Spleen (tissue), 7 donors: ENCODE data around the gene COA1.

Experiments used
- POLR2A ChIP-seq, 3 donors: fragments of 450-650 bp; IDR thresholded peaks; one replicate each; pipeline ENCODE4 v1.5.1; 2017; ENCODE audit warnings: antibody characterized with exemption in 3 of 3, mild to moderate bottlenecking in 1 of 3
- POLR2AphosphoS5 ChIP-seq, 3 donors: sonication (generic); formaldehyde crosslinking; IDR thresholded peaks; one replicate each; pipeline ENCODE4 v1.5.1; 2017; ENCODE audit warnings: antibody characterized with exemption in 3 of 3
- TF ChIP-seq, protein P1 (sequence below), 11 experiments: fragments of 200-600 bp in 7 of 11; fragments of 450-650 bp in 4 of 11; sonication (generic) in 4 of 11; IDR thresholded peaks in 8 of 11; conservative IDR thresholded peaks in 3 of 11; 1 replicate in 7 of 11; 2 replicates in 4 of 11; pipeline versions ENCODE4 v1.4.0 to v1.8.0; 2016 to 2021; ENCODE audit warnings: antibody characterized with exemption in 11 of 11, inconsistent platforms in 4 of 11, mild to moderate bottlenecking in 1 of 11
- donor health status: DM: no; HTN: no; CAD: no; lungs with moderate emphysema.
- donor health status: DM: no; HTN: no; CAD: no.
- donor health status: DM: no; HTN: no; CAD: no.

DNA sequence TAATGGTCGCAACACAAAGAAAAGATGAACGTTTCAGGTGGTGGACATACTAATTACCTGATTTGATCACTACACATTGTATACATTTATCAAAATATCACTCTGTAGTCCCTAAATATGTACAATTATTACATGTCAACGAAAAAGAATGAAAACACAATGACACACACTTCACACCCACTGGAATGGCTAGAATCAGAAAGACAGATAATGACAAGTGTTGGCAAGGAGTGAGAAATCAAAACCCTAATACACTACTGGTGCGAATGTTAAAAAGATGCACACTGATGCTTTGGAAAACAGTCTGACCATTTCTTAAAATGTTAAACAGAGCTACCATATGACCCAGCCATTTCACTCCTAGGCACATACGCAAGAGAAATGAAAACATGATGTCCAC, 2.3 kb downstream of the COA1 start:
- TF ChIP-seq, protein P1, sequence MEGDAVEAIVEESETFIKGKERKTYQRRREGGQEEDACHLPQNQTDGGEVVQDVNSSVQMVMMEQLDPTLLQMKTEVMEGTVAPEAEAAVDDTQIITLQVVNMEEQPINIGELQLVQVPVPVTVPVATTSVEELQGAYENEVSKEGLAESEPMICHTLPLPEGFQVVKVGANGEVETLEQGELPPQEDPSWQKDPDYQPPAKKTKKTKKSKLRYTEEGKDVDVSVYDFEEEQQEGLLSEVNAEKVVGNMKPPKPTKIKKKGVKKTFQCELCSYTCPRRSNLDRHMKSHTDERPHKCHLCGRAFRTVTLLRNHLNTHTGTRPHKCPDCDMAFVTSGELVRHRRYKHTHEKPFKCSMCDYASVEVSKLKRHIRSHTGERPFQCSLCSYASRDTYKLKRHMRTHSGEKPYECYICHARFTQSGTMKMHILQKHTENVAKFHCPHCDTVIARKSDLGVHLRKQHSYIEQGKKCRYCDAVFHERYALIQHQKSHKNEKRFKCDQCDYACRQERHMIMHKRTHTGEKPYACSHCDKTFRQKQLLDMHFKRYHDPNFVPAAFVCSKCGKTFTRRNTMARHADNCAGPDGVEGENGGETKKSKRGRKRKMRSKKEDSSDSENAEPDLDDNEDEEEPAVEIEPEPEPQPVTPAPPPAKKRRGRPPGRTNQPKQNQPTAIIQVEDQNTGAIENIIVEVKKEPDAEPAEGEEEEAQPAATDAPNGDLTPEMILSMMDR (IDR thresholded peaks at IDR 0.05 in 8 of 11, conservative IDR thresholded peaks at IDR 0.05 in 3 of 11), result no peak
- no peak for TF ChIP-seq POLR2A (IDR thresholded peaks at IDR 0.05)
- no peak for TF ChIP-seq POLR2AphosphoS5 (IDR thresholded peaks at IDR 0.05)
